Right cardiac atrium (tissue), 5 donors: ENCODE results near the gene MTX1. TPM values are rescaled to one million over a fixed set of nuclear protein-coding genes. Genes with fewer than 3 reads are reported as not detected.
A peak's percentile ranks its signal among the peaks of the same experiment; 100 is the strongest.

Experiments
- ATAC-seq, 2 donors: fragments of 200-7000 bp; cut with Tn5 transposase; one replicate each; pipeline versions ENCODE4 v1.8.0 to v1.9.1; 2020; ENCODE audit warnings: moderate library complexity in 2 of 2, mild to moderate bottlenecking in 1 of 2
- DNase-seq, 3 donors: peaks; one replicate each; pipeline ENCODE4 v3.0.0-alpha.2; 2020
- H3K27ac ChIP-seq: one replicate; pipeline ENCODE4 v1.5.1; 2013; ENCODE audit warnings: mild to moderate bottlenecking, low read length, control low read depth, moderate library complexity
- H3K27me3 ChIP-seq: one replicate; pipeline ENCODE4 v1.6.1; 2013; ENCODE audit not compliant: control insufficient read depth, insufficient read depth
- H3K4me1 ChIP-seq: one replicate; pipeline ENCODE4 v1.6.1; 2013; ENCODE audit warnings: low read length; ENCODE audit not compliant: control insufficient read depth, insufficient read depth
- H3K4me3 ChIP-seq: one replicate; pipeline ENCODE4 v1.5.1; 2013; ENCODE audit warnings: low read length, control low read depth
- H3K9me3 ChIP-seq: one replicate; pipeline ENCODE4 v1.6.1; 2013; ENCODE audit warnings: low read length; ENCODE audit not compliant: control insufficient read depth
- WGBS: extraction: QIAGEN DNeasy Blood & Tissue Kit; methylation state at CpG from one replicate; pipeline ENCODE4 v1.1.7; 2013; 5-methylcytosine and 5-hydroxymethylcytosine counted together
- intact Hi-C, 4 donors: fragments of 100-400 bp; cut with DNase I; formaldehyde crosslinking; loops; one replicate each; pipeline versions ENCODE4 v1.11.0 to v1.14.0; 2022 to 2023
- polyA plus RNA-seq: library from polyadenylated mRNA; stranded (reverse); fragments of 200-250 nt; gene quantifications from one replicate; pipeline ENCODE4 v1.2.3, GENCODE V29; 2013
- total RNA-seq, 4 donors: library from RNA; stranded (reverse); fragmentation: NEBNext Ultra II Directional; extraction: Animal tissue kit (Norgen Biotek cat#: 25700); gene quantifications; one replicate each; pipeline ENCODE4 v1.2.1, GENCODE V29; 2021
- donor health status: healthy with polysubstance abuse.
- donor health status: DM: no; HTN: yes; CAD: no.
- donor health status: DM: no; HTN: no; CAD: no.
- donor health status: DM: no; HTN: yes; CAD: no; lungs with severe emphysema.
- donor health status: DM: yes; HTN: yes; CAD: no.

Gene MTX1
- total and polyA plus RNA-seq, 5 donors: 20.1 to 31.9 (median 21.2) TPM

- Histone ChIP-seq H3K4me3 (no peak overlapping the region), H3K9me3 (no peaks in the 10 kb centered on the region)
These were observed 8.7 kb upstream of the MTX1 start for GRCh38 chr1:155199792-155200191.

GRCh38 chr1:155200920-155201319, 7.6 kb upstream of the MTX1 start:
- H3K9me3 ChIP-seq: no peaks in the 10 kb centered on the region
- 89% methylated on average over 5 of the region's 5 CpGs for WGBS
- H3K4me3 ChIP-seq: no peak overlapping the region
- intact Hi-C loops: no loop called here
- no peaks in the 10 kb centered on the region for H3K27me3 ChIP-seq
- H3K27ac ChIP-seq: no peak overlapping the region
- H3K4me1 ChIP-seq: no peaks in the 10 kb centered on the region
- no peak for DNase-seq
- no peak for ATAC-seq

More at GRCh38 chr1:155199792-155200191, 8.7 kb upstream of the MTX1 start:
- DNase-seq (no peak), ATAC-seq (no peak)
- no peak overlapping the region for H3K27ac ChIP-seq
- WGBS: 89% methylated on average over 4 of the region's 4 CpGs
- H3K27me3 ChIP-seq: no peaks in the 10 kb centered on the region
- intact Hi-C loops: no loop called here
- no peaks in the 10 kb centered on the region for H3K4me1 ChIP-seq

DNA sequence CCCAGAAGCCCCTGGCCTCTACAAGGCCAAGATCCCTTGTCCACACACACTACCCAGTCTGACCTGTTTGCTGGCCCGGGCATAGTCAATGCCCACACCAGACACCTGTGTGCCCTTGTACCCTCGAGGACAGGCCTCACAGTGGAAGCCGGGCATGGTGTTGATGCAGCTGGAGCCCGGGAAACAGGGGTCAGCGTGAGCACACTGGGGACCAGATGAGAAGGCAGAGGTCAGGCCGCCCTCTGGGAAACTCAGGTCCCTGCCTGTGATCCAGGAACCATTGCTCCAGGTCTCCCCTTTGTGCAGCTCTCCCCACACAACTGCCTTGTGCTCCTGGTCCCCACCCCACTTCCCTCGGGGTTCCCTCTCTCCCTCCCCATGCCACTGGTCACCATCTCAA, 6.3 kb upstream of the MTX1 start:
- Histone ChIP-seq H3K27me3 (no peaks in the 10 kb centered on the region), H3K4me3 (no peak overlapping the region), H3K9me3 (no peaks in the 10 kb centered on the region), H3K27ac (no peak overlapping the region), H3K4me1 (peaks cover 3% of the 10 kb centered on the region)
- DNase-seq: no peak
- intact Hi-C loops: no loop called here
- no peak for ATAC-seq
- 95% methylated on average over 7 of the region's 7 CpGs for WGBS

- Histone ChIP-seq H3K9me3 (no peaks in the 10 kb centered on the region), H3K4me3 (no peak overlapping the region), H3K4me1 (peaks cover 3% of the 10 kb centered on the region), H3K27ac (no peak overlapping the region), H3K27me3 (no peaks in the 10 kb centered on the region)
- WGBS: 90% methylated on average over 19 of the region's 19 CpGs
- intact Hi-C loops: no loop called here
- DNase-seq (no peak), ATAC-seq (no peak)
These were observed 5.6 kb upstream of the MTX1 start for GRCh38 chr1:155202731-155203515.

GRCh38 chr1:155205035-155205434, 3.5 kb upstream of the MTX1 start:
- no peak for ATAC-seq
- 93% methylated on average over 14 of the region's 14 CpGs for WGBS

GRCh38 chr1:155205969-155206593, 2.4 kb upstream of the MTX1 start:
- WGBS: 57% methylated on average over 9 of the region's 9 CpGs
- H3K27me3 ChIP-seq: no peaks in the 10 kb centered on the region
- H3K27ac ChIP-seq: no peak overlapping the region
- peaks cover 5% of the 10 kb centered on the region for H3K4me1 ChIP-seq
- ATAC-seq (no peak), DNase-seq (no peak)
- no peak overlapping the region for H3K4me3 ChIP-seq
- intact Hi-C loops: no loop called here
- H3K9me3 ChIP-seq: no peaks in the 10 kb centered on the region

More at GRCh38 chr1:155205035-155205434, 3.5 kb upstream of the MTX1 start:
- intact Hi-C loops: no loop called here
- DNase-seq: no peak
- H3K27ac ChIP-seq: no peak overlapping the region
- H3K9me3 ChIP-seq: no peaks in the 10 kb centered on the region
- H3K4me1 ChIP-seq: peaks cover 5% of the 10 kb centered on the region
- no peaks in the 10 kb centered on the region for H3K27me3 ChIP-seq
- no peak overlapping the region for H3K4me3 ChIP-seq

- no peaks in the 10 kb centered on the region for H3K9me3 ChIP-seq
- H3K27ac ChIP-seq: peak overlapping the region; percentile 98
- no peaks in the 10 kb centered on the region for H3K27me3 ChIP-seq
- DNase-seq (peak; percentile 86 to 95 (median 91)), ATAC-seq (peak; percentile 10 to 27)
- peak overlapping the region; percentile 88 for H3K4me3 ChIP-seq
- WGBS: 20% methylated on average over 13 of the region's 13 CpGs
- intact Hi-C loops: no loop called here
- H3K4me1 ChIP-seq: peaks cover 5% of the 10 kb centered on the region
These were observed 1.3 kb upstream of the MTX1 start for GRCh38 chr1:155206891-155207805.

GRCh38 chr1:155207806-155208540, 522 bp upstream of the MTX1 start, which contains the start of gene THBS3:
Gene THBS3, minus strand, starts transcription at chr1:155207897. Its CDS starts 21 bp downstream, at chr1:155207876.
- Histone ChIP-seq H3K27ac (peak within 1 kb of the TSS; percentile 100), H3K27me3 (no peaks in the 10 kb centered on the region), H3K4me3 (peak within 1 kb of the TSS; percentile 88), H3K4me1 (peaks cover 5% of the 10 kb centered on the region), H3K9me3 (no peaks in the 10 kb centered on the region)
- 11% methylated on average over 17 of the region's 17 CpGs for WGBS
- intact Hi-C loops: no loop called here
- DNase-seq (peak; percentile 75 to 90 (median 89)), ATAC-seq (peak; percentile 29 to 35)

DNA sequence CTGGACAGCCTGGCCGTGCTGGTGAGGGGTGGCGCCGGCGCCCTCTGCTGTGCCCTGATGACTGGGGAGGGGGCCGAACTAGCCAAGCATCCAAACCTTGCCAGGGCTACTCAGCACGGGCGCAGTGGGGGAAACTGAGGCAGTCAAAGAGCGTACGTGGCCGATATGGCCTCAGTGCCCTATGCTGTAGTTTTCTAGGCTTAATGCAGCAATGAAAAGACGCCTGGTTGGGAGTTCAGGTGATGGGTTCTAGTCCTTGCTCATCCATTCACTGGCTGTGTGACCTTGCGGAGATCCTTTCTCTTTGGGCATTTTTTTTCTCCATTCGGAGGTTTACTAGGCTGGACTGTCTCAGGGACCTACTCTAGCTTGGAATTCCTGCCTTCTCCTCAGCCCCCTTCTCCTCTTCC, 822 bp downstream of the MTX1 start:
- Histone ChIP-seq H3K27ac (peak overlapping the region; percentile 98), H3K27me3 (no peaks in the 10 kb centered on the region), H3K4me1 (peaks cover 5% of the 10 kb centered on the region), H3K9me3 (no peaks in the 10 kb centered on the region), H3K4me3 (peak overlapping the region; percentile 88)
- intact Hi-C loops: no loop called here
- 4% methylated on average over 13 of the region's 13 CpGs for WGBS
- ATAC-seq: no peak
- no peak for DNase-seq
